D721Med (cell line): ENCODE measurements around the gene CAMK1D.
"Not testable (repeated sequence)": the region's sequence is repeated elsewhere in the genome, so short reads cannot be mapped to it uniquely, and the experiment has no call there.

Source experiments
- DNase-seq: peaks from one replicate; pipeline ENCODE4 v3.0.0; 2011; ENCODE audit warnings: low spot score; ENCODE audit not compliant: insufficient read length
- FAIRE-seq: peaks from 2 replicates; lab custom pipeline; 2011; peaks lifted over from hg19 to GRCh38; lab: Jason Lieb, UNC
- CTCF ChIP-seq: IDR thresholded peaks from 2 replicates; pipeline ENCODE4 v1.5.1; 2012; ENCODE audit warnings: mild to moderate bottlenecking, control low read depth; ENCODE audit not compliant: insufficient read depth; ENCODE audit errors: missing control alignments

The CAMK1D gene

GRCh38 chr10:12719365-12719764, 370.0 kb downstream of the CAMK1D start:
- FAIRE-seq (no peak), DNase-seq (no peak)
- TF ChIP-seq CTCF, result no peak

GRCh38 chr10:12720217-12720981, 371.1 kb downstream of the CAMK1D start:
- FAIRE-seq, result no peak
- no peak for DNase-seq

GRCh38 chr10:12721334-12721733, 372.0 kb downstream of the CAMK1D start:
- DNase-seq, result no peak
- no peak for FAIRE-seq
- no peak for TF ChIP-seq CTCF

More at GRCh38 chr10:12720217-12720981, 371.1 kb downstream of the CAMK1D start:
- no peak for TF ChIP-seq CTCF

GRCh38 chr10:12723220-12723619, 373.9 kb downstream of the CAMK1D start:
- FAIRE-seq (no peak), DNase-seq (no peak)
- no peak for TF ChIP-seq CTCF

GRCh38 chr10:12724807-12725579, 375.6 kb downstream of the CAMK1D start:
- FAIRE-seq, result no peak
- no peak for TF ChIP-seq CTCF
- no peak for DNase-seq

GRCh38 chr10:12725580-12725888, 376.2 kb downstream of the CAMK1D start:
- DNase-seq, FAIRE-seq: not testable (repeated sequence)

GRCh38 chr10:12726971-12727831, 377.9 kb downstream of the CAMK1D start:
- FAIRE-seq, result no peak
- no peak for TF ChIP-seq CTCF
- no peak for DNase-seq
